NT2/D1 (cell line): Measurements from ENCODE around the gene NOTCH1.

Experiments
- DNase-seq: peaks from one replicate; pipeline ENCODE4 v3.0.0-alpha.2; 2011; ENCODE audit warnings: low read depth, low spot score
- H3K27me3 ChIP-seq: 2 replicates; pipeline ENCODE4 v1.6.0; 2011; ENCODE audit warnings: mild to moderate bottlenecking; ENCODE audit not compliant: insufficient read length, insufficient read depth
- H3K36me3 ChIP-seq: 2 replicates; pipeline ENCODE4 v1.6.1; 2011; ENCODE audit warnings: mild to moderate bottlenecking, low read length, mixed read lengths; ENCODE audit not compliant: insufficient read depth, insufficient read length
- H3K4me1 ChIP-seq: 2 replicates; pipeline ENCODE4 v1.5.1; 2011; ENCODE audit not compliant: insufficient read depth, insufficient read length
- H3K4me3 ChIP-seq: 2 replicates; pipeline ENCODE4 v1.5.1; 2011; ENCODE audit warnings: low read depth; ENCODE audit not compliant: insufficient read length
- H3K9ac ChIP-seq: 2 replicates; pipeline ENCODE4 v1.6.0; 2011; ENCODE audit warnings: low read depth; ENCODE audit not compliant: insufficient read length
- H3K9me3 ChIP-seq: 2 replicates; pipeline ENCODE4 v1.5.1; 2011; ENCODE audit warnings: mild to moderate bottlenecking, low read length; ENCODE audit not compliant: insufficient read depth
- SUZ12 ChIP-seq: IDR thresholded peaks from 2 replicates; pipeline ENCODE4 v1.6.1; 2011; ENCODE audit not compliant: insufficient read length, insufficient read depth; ENCODE audit errors: extremely low read depth
- YY1 ChIP-seq: IDR thresholded peaks from 2 replicates; pipeline ENCODE4 v1.6.1; 2011; ENCODE audit not compliant: insufficient read length, insufficient read depth
- ZNF274 ChIP-seq: IDR thresholded peaks from 2 replicates; pipeline ENCODE4 v1.6.1; 2011; ENCODE audit warnings: mild to moderate bottlenecking, low read depth, low read length

The NOTCH1 gene

DNA sequence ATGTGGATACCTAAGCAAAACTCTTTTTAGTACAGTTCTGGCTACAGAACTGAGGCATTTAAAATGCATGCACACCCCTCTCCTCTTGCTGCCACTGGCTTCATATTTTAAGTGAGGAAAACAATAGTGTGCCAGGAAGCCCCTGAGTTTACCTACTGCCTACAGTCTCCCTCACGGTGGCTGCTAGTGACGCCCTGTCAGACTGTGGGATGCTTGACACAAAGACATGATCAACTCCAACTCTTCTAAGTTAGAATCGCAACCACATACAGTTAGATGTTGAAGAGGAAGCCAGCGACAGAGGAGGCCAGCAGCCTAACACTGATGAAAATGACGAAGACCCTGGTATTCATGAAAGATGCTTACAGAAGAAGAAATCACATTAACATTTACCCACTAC, 64.3 kb downstream of the NOTCH1 start:
- no peaks in the 10 kb centered on the region for H3K27me3 ChIP-seq
- peak overlapping the region; percentile 85 for H3K9ac ChIP-seq
- TF ChIP-seq ZNF274 (no peak), YY1 (no peak), SUZ12 (no peak)
- H3K4me1 ChIP-seq: peaks cover 19% of the 10 kb centered on the region
- DNase-seq: no peak
- peaks cover 38% of the 10 kb centered on the region for H3K36me3 ChIP-seq
- H3K9me3 ChIP-seq: no peaks in the 10 kb centered on the region
- H3K4me3 ChIP-seq: peak overlapping the region; percentile 74

DNA sequence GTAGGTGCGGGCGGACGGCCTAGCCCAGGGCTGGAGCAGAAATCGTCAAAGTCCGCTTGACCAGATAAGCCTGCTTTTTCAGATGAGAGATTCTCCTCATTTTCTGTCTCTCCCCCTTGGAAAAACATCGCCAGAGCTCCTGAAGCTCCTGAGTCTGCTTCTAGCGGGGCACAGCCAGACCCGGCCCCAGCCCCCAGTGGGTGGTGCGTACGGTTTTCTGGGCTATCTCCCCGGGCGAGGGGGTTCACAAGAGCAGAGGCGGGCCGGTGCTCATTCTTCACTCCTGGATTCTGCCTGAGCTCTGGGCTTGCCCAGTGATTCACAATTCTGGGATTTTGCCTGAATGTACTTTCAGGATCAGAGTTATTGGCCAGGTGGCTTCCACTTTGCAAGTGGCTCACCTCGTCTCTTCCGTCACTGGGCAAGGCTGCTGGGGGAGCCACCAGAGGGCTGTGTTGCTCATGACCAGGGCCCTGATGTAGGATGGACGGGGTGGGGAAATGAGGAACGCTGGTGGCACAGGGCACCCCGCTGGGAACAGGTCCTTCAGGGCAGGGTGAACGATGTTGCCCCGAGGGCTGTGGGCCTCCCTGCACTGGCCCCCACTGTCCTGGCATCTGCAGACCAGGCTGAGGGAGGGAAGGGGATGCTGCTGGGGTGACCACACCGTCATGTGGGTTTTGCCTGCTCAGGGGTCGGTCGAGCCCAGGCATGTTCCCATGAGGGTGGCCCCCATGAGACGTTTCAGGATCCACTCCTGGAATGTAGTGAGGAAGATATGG, 69.3 kb downstream of the NOTCH1 start:
- H3K9ac ChIP-seq: no peak overlapping the region
- H3K9me3 ChIP-seq: no peaks in the 10 kb centered on the region
- H3K27me3 ChIP-seq: no peaks in the 10 kb centered on the region
- no peak for DNase-seq
- TF ChIP-seq ZNF274 (no peak), YY1 (no peak), SUZ12 (no peak)
- peaks cover 5% of the 10 kb centered on the region for H3K4me1 ChIP-seq
- H3K4me3 ChIP-seq: no peak overlapping the region
- H3K36me3 ChIP-seq: peaks cover 88% of the 10 kb centered on the region

GRCh38 chr9:136474974-136475865, 70.6 kb downstream of the NOTCH1 start:
- Histone ChIP-seq H3K4me1 (peaks cover 3% of the 10 kb centered on the region), H3K36me3 (peaks cover 98% of the 10 kb centered on the region), H3K4me3 (no peak overlapping the region), H3K27me3 (no peaks in the 10 kb centered on the region), H3K9ac (no peak overlapping the region), H3K9me3 (no peaks in the 10 kb centered on the region)
- DNase-seq: no peak
- no peak for TF ChIP-seq YY1
- TF ChIP-seq ZNF274: no peak
- TF ChIP-seq SUZ12: no peak

DNA sequence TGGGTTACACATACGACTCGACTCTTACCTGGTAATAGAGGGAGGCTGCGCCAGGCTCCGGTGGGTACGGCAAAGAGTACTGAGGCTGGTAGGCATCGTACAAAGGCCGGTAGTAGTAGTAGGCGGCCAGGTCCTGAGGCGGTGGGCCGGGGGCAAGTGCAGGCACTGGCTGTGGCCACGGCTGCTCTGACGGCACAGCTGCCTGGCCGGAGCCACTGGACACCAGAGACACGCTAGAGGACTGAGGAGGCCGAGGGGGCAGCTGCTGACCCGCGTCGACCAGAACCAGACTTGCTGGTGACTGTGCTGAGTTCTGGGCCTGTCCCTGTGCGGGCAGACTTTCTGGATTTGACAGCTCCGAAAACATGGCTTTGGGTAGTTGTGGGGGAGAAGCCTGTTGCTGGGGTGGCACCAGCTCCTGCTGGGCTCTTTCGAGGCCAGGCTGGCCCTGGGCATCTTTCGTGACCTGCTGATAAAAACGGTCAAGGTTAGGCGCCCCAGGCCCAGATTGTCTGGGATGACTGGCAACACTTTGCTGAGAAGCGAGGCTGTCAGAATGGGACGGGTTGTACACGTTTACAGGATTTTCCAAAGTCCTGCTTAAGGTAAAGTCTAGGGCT, 71.7 kb downstream of the NOTCH1 start:
- H3K27me3 ChIP-seq: no peaks in the 10 kb centered on the region
- no peak overlapping the region for H3K4me3 ChIP-seq
- H3K9ac ChIP-seq: no peak overlapping the region
- no peak for TF ChIP-seq SUZ12
- TF ChIP-seq ZNF274: no peak
- no peak for TF ChIP-seq YY1
- DNase-seq: no peak
- peaks cover 100% of the 10 kb centered on the region for H3K36me3 ChIP-seq
- H3K9me3 ChIP-seq: no peaks in the 10 kb centered on the region
- H3K4me1 ChIP-seq: no peaks in the 10 kb centered on the region

GRCh38 chr9:136473354-136473721, 72.5 kb downstream of the NOTCH1 start:
- DNase-seq: no peak
- Histone ChIP-seq H3K36me3 (peaks cover 100% of the 10 kb centered on the region), H3K4me3 (no peak overlapping the region), H3K9me3 (no peaks in the 10 kb centered on the region), H3K4me1 (no peaks in the 10 kb centered on the region), H3K27me3 (no peaks in the 10 kb centered on the region), H3K9ac (no peak overlapping the region)
- TF ChIP-seq YY1 (no peak), SUZ12 (no peak), ZNF274 (no peak)

DNA sequence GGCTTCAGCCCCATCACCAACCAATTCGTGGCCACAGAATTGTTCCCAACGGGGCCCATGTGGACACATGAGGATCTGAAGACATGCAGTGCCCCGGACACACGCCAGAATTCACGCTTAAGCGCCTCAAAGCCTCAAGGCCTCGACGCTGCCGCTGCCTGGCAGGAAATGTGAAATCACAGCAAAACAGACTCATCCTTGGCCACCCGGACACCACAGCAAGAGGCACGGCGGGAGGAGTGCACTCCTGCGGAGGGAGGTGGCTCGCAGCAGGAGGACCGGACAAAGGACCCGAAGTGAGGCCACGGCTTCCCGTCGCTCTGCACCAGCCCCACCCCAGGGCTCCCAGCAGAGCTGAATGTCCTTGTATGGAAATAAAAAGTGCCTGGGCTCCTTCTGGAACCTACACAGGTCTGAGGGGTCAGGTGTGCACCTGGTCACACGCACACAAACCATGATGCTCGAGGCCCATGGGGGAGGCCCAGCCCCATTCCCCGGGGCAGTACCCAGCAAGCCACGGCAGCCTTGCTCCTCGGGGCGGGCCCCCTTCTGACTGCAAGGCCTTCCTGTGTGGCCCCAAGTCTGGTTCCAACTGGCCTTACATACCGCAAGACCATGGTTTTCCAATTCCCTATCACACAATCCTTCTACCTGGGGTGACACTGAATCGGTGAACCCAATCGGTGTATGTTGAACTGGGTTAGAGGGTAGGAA, 73.1 kb downstream of the NOTCH1 start:
- no peak for DNase-seq
- Histone ChIP-seq H3K9me3 (no peaks in the 10 kb centered on the region), H3K4me3 (no peak overlapping the region), H3K9ac (no peak overlapping the region), H3K36me3 (peaks cover 100% of the 10 kb centered on the region), H3K27me3 (no peaks in the 10 kb centered on the region), H3K4me1 (no peaks in the 10 kb centered on the region)
- TF ChIP-seq YY1 (no peak), SUZ12 (no peak), ZNF274 (no peak)
